Body of pancreas (tissue), 4 donors: ENCODE data around the gene CLGN.

Experiments used
- POLR2A ChIP-seq, 3 donors: fragments of 450-650 bp; IDR thresholded peaks; one replicate each; pipeline ENCODE4 v1.6.1; 2016; ENCODE audit warnings: antibody characterized with exemption in 3 of 3, mild to moderate bottlenecking in 2 of 3
- TF ChIP-seq, protein P1 (sequence below), 7 experiments: fragments of 450-650 bp in 4 of 7; fragments of 200-600 bp in 3 of 7; sonication (generic) in 3 of 7; IDR thresholded peaks; one replicate each; pipeline ENCODE4 v1.5.1; 2016 to 2019; ENCODE audit warnings: antibody characterized with exemption in 7 of 7

DNA sequence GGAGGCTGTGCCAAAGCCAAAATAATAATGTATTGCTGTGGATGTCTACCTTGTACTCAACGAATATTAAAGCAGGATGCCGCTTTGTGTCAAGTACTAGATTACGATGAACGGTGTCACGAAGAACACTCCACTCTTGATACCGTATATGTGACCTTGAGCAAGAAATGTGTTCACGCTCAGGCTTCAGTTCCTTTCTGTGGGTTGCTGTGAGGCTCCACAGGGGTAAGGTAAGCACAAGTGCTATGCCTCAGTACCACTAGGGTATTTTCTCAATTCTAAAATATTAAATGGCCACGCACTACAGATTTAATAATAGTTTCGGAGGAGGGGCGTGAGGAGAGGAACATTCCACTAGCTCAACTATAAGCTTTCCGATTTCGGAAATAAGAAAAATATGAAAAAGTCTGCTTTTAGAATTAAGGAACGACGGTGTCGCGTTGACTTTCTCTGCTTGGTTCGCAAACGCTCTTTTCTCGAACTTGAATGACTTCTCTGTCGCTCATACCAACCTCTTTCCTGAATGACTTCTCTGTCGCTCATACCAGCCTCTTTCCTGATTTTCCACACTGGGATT, 54.6 kb downstream of the CLGN start:
- peak in 2 of 3 donors; percentile 55 to 66 for TF ChIP-seq POLR2A (IDR thresholded peaks at IDR 0.05)
- TF ChIP-seq, protein P1, sequence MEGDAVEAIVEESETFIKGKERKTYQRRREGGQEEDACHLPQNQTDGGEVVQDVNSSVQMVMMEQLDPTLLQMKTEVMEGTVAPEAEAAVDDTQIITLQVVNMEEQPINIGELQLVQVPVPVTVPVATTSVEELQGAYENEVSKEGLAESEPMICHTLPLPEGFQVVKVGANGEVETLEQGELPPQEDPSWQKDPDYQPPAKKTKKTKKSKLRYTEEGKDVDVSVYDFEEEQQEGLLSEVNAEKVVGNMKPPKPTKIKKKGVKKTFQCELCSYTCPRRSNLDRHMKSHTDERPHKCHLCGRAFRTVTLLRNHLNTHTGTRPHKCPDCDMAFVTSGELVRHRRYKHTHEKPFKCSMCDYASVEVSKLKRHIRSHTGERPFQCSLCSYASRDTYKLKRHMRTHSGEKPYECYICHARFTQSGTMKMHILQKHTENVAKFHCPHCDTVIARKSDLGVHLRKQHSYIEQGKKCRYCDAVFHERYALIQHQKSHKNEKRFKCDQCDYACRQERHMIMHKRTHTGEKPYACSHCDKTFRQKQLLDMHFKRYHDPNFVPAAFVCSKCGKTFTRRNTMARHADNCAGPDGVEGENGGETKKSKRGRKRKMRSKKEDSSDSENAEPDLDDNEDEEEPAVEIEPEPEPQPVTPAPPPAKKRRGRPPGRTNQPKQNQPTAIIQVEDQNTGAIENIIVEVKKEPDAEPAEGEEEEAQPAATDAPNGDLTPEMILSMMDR (IDR thresholded peaks at IDR 0.05): peak in 4 of 7 experiments; percentile 12 to 38 (median 26)
